ENCODE measurements around the gene NCF2.
A peak's percentile ranks its signal among the peaks of the same experiment; 100 is the strongest.

The NCF2 gene

DNA sequence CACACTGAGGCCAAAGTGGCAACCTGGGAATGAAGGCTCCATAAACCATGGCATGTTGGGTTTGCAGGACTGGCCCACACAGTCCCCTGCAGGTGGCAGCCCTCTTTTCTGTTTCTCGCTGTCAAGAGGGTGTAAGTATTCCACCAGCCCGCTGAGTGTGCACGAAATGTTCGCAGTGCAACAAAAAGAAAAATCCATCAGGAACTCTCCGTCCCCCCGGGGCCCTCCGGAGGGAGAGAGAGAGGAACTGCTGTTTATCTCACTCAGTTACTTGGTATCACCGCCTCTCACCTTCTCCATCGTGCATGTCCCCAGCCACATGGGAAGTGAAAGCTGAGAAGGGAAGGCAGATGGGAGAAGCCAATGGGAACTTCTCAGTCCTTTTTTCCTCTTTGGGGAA, 38.3 kb downstream of the NCF2 start:
- H3K36me3 Mint-ChIP-seq (ENCODE audit: low read depth): peaks cover 93% of the 10 kb centered on the region
- H3K27ac Mint-ChIP-seq: peak overlapping the region; percentile 80

DNA sequence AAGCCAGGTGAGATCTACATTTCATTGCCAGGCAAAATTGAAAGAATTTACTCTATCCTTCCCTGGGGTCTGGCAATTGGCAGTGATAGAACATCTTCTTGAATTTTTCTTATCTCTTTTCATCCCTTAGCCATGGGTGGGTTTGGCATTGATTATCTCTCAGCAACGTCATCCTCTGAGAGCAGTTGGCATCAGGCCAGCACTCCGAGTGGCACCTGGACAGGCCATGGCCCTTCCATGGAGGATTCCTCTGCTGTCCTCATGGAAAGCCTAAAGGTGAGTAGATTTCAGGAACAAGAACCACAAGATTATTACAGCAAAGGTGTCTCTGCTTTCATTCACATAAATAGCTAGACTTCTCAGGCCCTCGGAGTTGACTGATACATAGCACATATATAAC, 39.3 kb downstream of the NCF2 start:
- no peak overlapping the region for H3K4me3 Mint-ChIP-seq
- peak overlapping the region; percentile 80 for H3K27ac Mint-ChIP-seq
- intact Hi-C loops (cut with micrococcal nuclease): loop anchor here (5.0 kb wide), 1 partner anchor 79 kb away; the partner anchor contains the start of gene SMG7
- peaks cover 76% of the 10 kb centered on the region for H3K4me1 Mint-ChIP-seq (ENCODE audit: low read depth)
- H3K27me3 Mint-ChIP-seq: no peaks in the 10 kb centered on the region
- no peaks in the 10 kb centered on the region for H3K9me3 Mint-ChIP-seq
- peaks cover 93% of the 10 kb centered on the region for H3K36me3 Mint-ChIP-seq (ENCODE audit: low read depth)

More for the DNA sequence above, 38.3 kb downstream of the NCF2 start:
- peaks cover 80% of the 10 kb centered on the region for H3K4me1 Mint-ChIP-seq (ENCODE audit: low read depth)
- intact Hi-C loops (cut with micrococcal nuclease): loop anchor here (5.0 kb wide), 1 partner anchor 80 kb away; the partner anchor contains the start of gene SMG7
- H3K9me3 Mint-ChIP-seq: no peaks in the 10 kb centered on the region
- no peak overlapping the region for H3K4me3 Mint-ChIP-seq
- no peaks in the 10 kb centered on the region for H3K27me3 Mint-ChIP-seq

GRCh38 chr1:183548116-183548515, 42.1 kb downstream of the NCF2 start:
- no peaks in the 10 kb centered on the region for H3K27me3 Mint-ChIP-seq
- no peaks in the 10 kb centered on the region for H3K9me3 Mint-ChIP-seq
- H3K36me3 Mint-ChIP-seq (ENCODE audit: low read depth): peaks cover 93% of the 10 kb centered on the region
- peaks cover 60% of the 10 kb centered on the region for H3K4me1 Mint-ChIP-seq (ENCODE audit: low read depth)
- H3K4me3 Mint-ChIP-seq: no peak overlapping the region
- H3K27ac Mint-ChIP-seq: peak overlapping the region; percentile 58
- intact Hi-C loops (cut with micrococcal nuclease): loop anchor here (10.0 kb wide), 1 partner anchor 583 kb away; no protein-coding TSS in a partner anchor

DNA sequence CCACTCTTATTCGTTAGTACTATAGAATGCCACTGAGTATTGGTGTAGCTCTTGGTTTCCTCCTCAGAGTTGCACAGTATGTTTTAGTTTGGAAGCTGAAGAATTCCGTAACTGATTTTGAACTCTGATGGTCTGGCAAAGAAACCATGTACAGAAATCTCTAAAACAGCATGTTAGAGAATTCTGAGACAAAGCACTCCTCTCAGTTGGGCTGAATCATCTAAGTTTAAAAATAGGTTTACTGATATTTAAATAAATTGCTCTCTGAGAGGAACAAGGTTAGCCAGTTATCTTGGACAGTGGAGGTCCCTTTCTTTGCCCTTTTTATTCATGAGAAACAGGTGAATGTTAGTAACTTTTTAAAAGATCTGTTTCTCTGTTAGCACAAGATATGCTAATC, 43.8 kb downstream of the NCF2 start:
- peaks cover 89% of the 10 kb centered on the region for H3K36me3 Mint-ChIP-seq (ENCODE audit: low read depth)
- H3K27me3 Mint-ChIP-seq: no peaks in the 10 kb centered on the region
- peaks cover 43% of the 10 kb centered on the region for H3K4me1 Mint-ChIP-seq (ENCODE audit: low read depth)
- intact Hi-C loops (cut with micrococcal nuclease): loop anchor here (10.0 kb wide), 1 partner anchor 582 kb away; no protein-coding TSS in a partner anchor
- H3K27ac Mint-ChIP-seq: peak overlapping the region; percentile 27
- H3K9me3 Mint-ChIP-seq: no peaks in the 10 kb centered on the region
- no peak overlapping the region for H3K4me3 Mint-ChIP-seq

DNA sequence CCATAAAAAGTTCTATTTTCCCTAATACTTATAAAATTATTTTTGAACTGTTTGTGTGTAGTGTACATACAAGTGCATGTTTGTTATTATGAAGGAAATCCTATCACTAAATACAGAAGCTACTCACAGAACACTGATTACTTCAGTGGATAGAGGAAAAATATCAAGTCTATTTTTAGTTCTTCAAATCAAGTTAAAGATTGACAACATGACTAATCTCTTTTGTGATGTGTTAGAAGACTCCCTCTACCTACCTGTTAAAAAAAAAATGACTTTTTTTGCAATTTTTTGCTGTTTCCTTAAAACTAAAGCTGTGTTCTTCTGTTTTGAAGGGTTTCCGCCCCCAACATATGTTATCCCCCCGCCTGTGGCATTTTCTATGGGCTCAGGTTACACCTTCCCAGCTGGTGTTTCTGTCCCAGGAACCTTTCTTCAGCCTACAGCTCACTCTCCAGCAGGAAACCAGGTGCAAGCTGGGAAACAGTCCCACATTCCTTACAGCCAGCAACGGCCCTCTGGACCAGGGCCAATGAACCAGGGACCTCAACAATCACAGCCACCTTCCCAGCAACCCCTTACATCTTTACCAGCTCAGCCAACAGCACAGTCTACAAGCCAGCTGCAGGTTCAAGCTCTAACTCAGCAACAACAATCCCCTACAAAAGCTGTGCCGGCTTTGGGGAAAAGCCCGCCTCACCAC, 45.5 kb downstream of the NCF2 start:
- intact Hi-C loops (cut with micrococcal nuclease): loop anchor here (10.0 kb wide), 1 partner anchor 580 kb away; no protein-coding TSS in a partner anchor
- peaks cover 30% of the 10 kb centered on the region for H3K4me1 Mint-ChIP-seq (ENCODE audit: low read depth)
- H3K4me3 Mint-ChIP-seq: no peak overlapping the region
- H3K36me3 Mint-ChIP-seq (ENCODE audit: low read depth): peaks cover 86% of the 10 kb centered on the region
- H3K9me3 Mint-ChIP-seq: no peaks in the 10 kb centered on the region
- H3K27ac Mint-ChIP-seq: no peak overlapping the region
- no peaks in the 10 kb centered on the region for H3K27me3 Mint-ChIP-seq

DNA sequence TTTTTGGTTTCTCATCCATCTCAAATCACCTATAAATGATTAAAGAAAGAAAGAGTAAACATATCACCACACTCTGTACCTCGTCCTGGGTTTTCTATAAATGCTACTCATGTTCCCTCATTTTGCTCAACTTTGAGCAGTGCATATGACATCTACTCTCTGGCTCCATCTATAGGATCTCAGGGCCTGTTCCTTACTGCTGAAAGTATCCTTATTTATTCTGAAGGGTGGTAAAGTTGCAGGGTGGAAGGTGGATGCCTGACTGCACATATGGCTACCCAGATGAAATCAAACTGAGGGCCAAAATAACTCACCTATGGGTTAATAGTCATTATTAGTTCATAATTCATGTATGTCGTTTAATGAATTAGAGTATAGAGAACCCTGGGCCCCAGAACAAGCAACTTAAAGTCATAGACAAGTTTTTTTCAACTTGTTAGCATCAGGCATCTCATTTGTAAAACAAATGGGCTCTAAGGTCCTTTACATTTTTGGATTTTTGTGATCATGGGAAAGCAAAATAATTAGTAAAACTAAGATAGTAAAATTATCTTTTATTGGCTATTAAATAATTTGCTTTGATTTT, 46.5 kb downstream of the NCF2 start:
- Mint-ChIP-seq H3K9me3 (no peaks in the 10 kb centered on the region), H3K4me3 (no peak overlapping the region), H3K27me3 (no peaks in the 10 kb centered on the region), H3K36me3 (ENCODE audit: low read depth) (peaks cover 86% of the 10 kb centered on the region), H3K4me1 (ENCODE audit: low read depth) (peaks cover 26% of the 10 kb centered on the region), H3K27ac (peak overlapping the region; percentile 25)
- intact Hi-C loops (cut with micrococcal nuclease): loop anchor here (2.0 to 10.0 kb wide), 2 partner anchors 263 to 579 kb away; no protein-coding TSS in a partner anchor

GRCh38 chr1:183537405-183537804, 52.9 kb downstream of the NCF2 start:
- Mint-ChIP-seq H3K4me3 (no peak overlapping the region), H3K36me3 (ENCODE audit: low read depth) (peaks cover 88% of the 10 kb centered on the region), H3K9me3 (no peaks in the 10 kb centered on the region), H3K27ac (no peak overlapping the region), H3K27me3 (no peaks in the 10 kb centered on the region), H3K4me1 (ENCODE audit: low read depth) (no peaks in the 10 kb centered on the region)
- intact Hi-C loops (cut with micrococcal nuclease): no loop called here

- intact Hi-C loops (cut with micrococcal nuclease): no loop called here
- Mint-ChIP-seq H3K36me3 (ENCODE audit: low read depth) (peaks cover 83% of the 10 kb centered on the region), H3K27ac (no peak overlapping the region), H3K4me3 (no peak overlapping the region), H3K4me1 (ENCODE audit: low read depth) (no peaks in the 10 kb centered on the region), H3K9me3 (no peaks in the 10 kb centered on the region), H3K27me3 (no peaks in the 10 kb centered on the region)
Measured at GRCh38 chr1:183533617-183534174, 56.6 kb downstream of the NCF2 start.

GRCh38 chr1:183528577-183528976, 61.7 kb downstream of the NCF2 start:
- H3K4me1 Mint-ChIP-seq (ENCODE audit: low read depth): no peaks in the 10 kb centered on the region
- H3K9me3 Mint-ChIP-seq: no peaks in the 10 kb centered on the region
- intact Hi-C loops (cut with micrococcal nuclease): no loop called here
- H3K36me3 Mint-ChIP-seq (ENCODE audit: low read depth): peaks cover 84% of the 10 kb centered on the region
- H3K27me3 Mint-ChIP-seq: no peaks in the 10 kb centered on the region
- no peak overlapping the region for H3K4me3 Mint-ChIP-seq
- H3K27ac Mint-ChIP-seq: no peak overlapping the region

DNA sequence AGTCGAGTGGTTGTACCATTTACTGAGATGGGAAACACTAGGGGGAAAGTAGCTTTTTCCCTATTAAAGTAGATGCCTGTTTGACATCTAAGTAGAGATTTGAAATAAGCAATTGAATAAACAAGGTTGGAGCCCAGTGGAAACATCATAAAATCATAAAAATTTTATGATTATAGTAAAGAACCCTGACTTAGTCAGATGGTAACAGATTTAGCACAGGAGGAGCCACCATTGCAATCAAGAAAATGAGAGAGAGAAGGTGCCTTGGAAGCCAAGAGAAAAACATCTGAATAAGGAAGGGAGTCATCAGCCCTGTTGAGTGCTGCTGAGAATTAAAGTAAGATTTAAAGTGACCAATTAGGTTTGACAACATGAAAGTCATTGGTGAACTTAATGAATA, 68.2 kb downstream of the NCF2 start:
- Mint-ChIP-seq H3K36me3 (ENCODE audit: low read depth) (peaks cover 71% of the 10 kb centered on the region), H3K27me3 (no peaks in the 10 kb centered on the region), H3K4me3 (no peak overlapping the region), H3K4me1 (ENCODE audit: low read depth) (peaks cover 5% of the 10 kb centered on the region), H3K27ac (no peak overlapping the region), H3K9me3 (no peaks in the 10 kb centered on the region)
- intact Hi-C loops (cut with micrococcal nuclease): no loop called here

DNA sequence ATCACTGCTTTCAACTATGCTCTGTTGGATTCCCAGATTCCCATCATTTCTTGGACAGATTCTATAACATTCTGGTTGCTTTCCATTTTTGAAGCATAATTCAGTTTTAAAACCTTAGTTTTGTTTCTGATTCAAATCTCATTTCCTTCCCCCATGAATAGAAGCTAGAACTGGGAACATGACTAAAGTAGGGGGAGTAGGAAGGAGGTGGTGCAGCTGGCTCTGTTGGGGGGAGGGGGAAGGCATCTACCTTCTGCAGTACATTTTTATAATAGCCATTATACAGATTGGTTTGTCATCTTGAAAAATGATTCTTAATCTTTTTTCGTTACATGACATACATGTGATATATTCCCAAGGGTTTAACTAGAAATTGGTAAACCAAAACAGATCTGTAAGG, 69.9 kb downstream of the NCF2 start:
- no peaks in the 10 kb centered on the region for H3K27me3 Mint-ChIP-seq
- no peak overlapping the region for H3K4me3 Mint-ChIP-seq
- H3K9me3 Mint-ChIP-seq: no peaks in the 10 kb centered on the region
- no peak overlapping the region for H3K27ac Mint-ChIP-seq
- H3K36me3 Mint-ChIP-seq (ENCODE audit: low read depth): peaks cover 64% of the 10 kb centered on the region
- intact Hi-C loops (cut with micrococcal nuclease): no loop called here
- peaks cover 5% of the 10 kb centered on the region for H3K4me1 Mint-ChIP-seq (ENCODE audit: low read depth)

DNA sequence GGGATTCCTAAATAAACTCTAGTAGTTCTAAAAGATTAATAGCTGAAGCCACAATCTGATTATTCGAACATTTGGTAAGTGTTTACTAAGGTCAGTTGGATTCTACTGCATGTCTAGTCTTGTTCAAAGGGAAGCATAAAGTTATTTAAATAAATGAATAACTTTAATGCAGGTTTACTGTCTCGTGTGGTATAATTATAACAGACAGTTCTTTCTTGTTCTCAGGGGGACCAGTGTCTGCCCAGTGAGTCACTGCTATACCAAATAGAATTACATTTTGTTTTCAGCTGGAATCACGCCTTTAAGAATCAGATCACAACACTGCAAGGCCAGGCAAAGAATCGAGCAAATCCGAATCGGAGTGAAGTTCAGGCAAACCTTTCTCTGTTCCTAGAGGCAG, 72.9 kb downstream of the NCF2 start:
- intact Hi-C loops (cut with micrococcal nuclease): loop anchor here (5.0 kb wide), 1 partner anchor 35 kb away; no protein-coding TSS in a partner anchor
- Mint-ChIP-seq H3K36me3 (ENCODE audit: low read depth) (peaks cover 58% of the 10 kb centered on the region), H3K4me1 (ENCODE audit: low read depth) (peaks cover 5% of the 10 kb centered on the region), H3K27me3 (no peaks in the 10 kb centered on the region), H3K27ac (no peak overlapping the region), H3K9me3 (no peaks in the 10 kb centered on the region), H3K4me3 (no peak overlapping the region)

DNA sequence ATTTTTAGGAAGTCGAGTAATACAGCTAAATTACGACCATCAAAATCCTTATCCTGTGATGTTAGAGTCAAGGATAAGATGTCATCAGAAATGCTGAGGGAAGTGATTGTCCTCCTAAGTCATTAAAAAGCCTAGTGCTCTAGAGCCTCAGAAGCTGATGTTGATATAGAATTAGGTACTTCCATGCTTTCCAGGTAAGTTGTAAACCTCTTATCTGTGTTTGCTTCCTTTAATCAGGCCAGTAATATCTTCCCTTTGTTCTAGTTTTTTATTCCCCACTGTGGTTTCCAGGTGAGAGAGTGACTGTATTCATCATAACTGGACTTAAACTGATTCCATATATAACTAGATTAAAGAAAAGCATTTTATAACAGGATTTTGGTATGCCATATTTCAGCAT, 73.5 kb downstream of the NCF2 start:
- H3K36me3 Mint-ChIP-seq (ENCODE audit: low read depth): peaks cover 57% of the 10 kb centered on the region
- H3K4me1 Mint-ChIP-seq (ENCODE audit: low read depth): peaks cover 11% of the 10 kb centered on the region
- intact Hi-C loops (cut with micrococcal nuclease): loop anchor here (5.0 kb wide), 1 partner anchor 34 kb away; no protein-coding TSS in a partner anchor
- H3K4me3 Mint-ChIP-seq: no peak overlapping the region
- no peaks in the 10 kb centered on the region for H3K9me3 Mint-ChIP-seq
- H3K27me3 Mint-ChIP-seq: no peaks in the 10 kb centered on the region
- no peak overlapping the region for H3K27ac Mint-ChIP-seq

DNA sequence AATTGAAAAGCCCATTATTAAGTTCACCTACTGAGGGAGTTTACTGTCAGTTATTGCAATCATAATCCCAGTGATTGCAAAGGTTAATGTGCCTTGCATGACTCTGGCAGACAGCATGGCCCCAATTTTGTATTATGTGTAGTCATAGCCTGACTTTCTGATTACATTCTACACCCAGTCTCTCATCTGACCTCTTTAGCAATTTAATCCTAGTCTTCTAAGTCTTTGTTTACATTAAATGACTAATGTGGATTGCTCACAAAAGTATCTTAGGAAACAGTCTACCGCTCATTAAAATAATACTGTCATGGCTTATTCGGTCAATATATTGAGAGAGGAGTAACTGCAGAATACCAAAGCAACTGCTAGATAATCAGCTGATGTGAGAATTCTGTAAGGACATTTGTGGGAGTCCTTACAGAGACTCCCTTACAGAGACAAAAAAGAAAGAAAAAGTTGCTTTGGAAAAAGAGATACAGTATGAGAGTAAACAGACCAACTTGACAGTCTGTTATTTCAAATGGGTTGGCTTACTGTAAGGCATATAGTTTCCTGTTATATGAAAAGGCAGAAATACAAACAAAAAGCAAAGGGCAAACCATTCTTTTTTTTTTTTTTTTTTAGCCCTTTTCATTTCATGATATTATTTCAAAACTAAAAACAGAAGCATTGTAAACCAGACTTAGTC, 75.1 kb downstream of the NCF2 start:
- Mint-ChIP-seq H3K36me3 (ENCODE audit: low read depth) (peaks cover 44% of the 10 kb centered on the region), H3K4me3 (no peak overlapping the region), H3K4me1 (ENCODE audit: low read depth) (peaks cover 14% of the 10 kb centered on the region), H3K9me3 (no peaks in the 10 kb centered on the region), H3K27me3 (no peaks in the 10 kb centered on the region), H3K27ac (no peak overlapping the region)
- intact Hi-C loops (cut with micrococcal nuclease): loop anchor here (5.0 kb wide), 1 partner anchor 33 kb away; no protein-coding TSS in a partner anchor
